ENCODE measurements around the gene THADA.
"Not testable (repeated sequence)": the region's sequence is repeated elsewhere in the genome, so short reads cannot be mapped to it uniquely, and the experiment has no call there.

THADA gene, protein sequence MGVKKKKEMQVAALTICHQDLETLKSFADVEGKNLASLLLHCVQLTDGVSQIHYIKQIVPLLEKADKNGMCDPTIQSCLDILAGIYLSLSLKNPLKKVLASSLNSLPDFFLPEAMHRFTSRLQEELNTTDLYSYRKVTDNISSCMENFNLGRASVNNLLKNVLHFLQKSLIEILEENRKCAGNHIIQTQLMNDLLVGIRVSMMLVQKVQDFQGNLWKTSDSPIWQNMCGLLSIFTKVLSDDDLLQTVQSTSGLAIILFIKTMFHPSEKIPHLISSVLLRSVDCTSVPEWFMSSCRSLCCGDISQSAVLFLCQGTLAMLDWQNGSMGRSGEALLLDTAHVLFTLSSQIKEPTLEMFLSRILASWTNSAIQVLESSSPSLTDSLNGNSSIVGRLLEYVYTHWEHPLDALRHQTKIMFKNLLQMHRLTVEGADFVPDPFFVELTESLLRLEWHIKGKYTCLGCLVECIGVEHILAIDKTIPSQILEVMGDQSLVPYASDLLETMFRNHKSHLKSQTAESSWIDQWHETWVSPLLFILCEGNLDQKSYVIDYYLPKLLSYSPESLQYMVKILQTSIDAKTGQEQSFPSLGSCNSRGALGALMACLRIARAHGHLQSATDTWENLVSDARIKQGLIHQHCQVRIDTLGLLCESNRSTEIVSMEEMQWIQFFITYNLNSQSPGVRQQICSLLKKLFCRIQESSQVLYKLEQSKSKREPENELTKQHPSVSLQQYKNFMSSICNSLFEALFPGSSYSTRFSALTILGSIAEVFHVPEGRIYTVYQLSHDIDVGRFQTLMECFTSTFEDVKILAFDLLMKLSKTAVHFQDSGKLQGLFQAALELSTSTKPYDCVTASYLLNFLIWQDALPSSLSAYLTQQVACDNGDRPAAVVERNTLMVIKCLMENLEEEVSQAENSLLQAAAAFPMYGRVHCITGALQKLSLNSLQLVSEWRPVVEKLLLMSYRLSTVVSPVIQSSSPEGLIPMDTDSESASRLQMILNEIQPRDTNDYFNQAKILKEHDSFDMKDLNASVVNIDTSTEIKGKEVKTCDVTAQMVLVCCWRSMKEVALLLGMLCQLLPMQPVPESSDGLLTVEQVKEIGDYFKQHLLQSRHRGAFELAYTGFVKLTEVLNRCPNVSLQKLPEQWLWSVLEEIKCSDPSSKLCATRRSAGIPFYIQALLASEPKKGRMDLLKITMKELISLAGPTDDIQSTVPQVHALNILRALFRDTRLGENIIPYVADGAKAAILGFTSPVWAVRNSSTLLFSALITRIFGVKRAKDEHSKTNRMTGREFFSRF (N-terminal part only)

DNA sequence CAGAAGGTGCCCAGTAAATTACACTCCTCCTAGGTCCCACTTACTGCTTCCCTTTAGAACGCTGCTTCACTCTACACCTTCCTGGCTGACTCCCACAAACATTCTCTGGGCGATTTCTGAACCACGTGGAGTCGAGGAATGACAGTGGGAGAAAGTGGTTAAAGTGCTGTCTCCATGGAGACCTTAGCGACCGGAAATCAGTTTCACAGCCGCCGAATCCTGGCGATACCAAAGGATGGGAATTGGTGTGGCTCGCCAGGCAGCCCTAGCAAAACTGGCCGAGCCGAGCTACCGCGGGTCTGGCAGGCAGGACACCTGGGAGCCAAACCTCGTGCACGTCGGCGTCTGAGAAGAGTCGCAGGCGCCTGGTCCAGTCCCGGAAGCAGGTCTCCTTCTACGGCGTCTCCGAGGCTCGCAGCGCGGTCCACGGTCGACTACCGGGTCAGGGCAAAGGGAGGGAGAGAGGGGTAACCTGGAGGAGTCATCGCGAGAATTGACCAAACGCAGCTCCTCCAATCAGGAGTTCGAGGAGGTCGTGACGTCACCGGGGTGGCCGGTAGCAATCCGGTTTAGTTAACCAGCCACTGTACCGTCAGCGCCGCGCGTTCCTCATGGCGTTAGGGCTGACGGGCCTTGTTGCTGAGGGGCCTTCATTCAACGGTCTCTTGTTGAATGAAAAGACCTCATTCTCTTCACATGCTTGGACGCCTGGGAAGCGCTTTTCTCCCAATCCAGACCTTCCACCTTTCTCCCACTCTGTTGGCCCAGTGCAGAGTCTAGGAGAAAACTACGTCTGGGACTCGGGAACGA, at the start of gene THADA:
Gene THADA, minus strand, starts transcription at position 436 of the 810 bp plus-strand sequence. CDS start 3,646 bp downstream, outside the sequence.
- peak; percentile 92 for DNase-seq (ENCODE audit: low read depth)

DNA sequence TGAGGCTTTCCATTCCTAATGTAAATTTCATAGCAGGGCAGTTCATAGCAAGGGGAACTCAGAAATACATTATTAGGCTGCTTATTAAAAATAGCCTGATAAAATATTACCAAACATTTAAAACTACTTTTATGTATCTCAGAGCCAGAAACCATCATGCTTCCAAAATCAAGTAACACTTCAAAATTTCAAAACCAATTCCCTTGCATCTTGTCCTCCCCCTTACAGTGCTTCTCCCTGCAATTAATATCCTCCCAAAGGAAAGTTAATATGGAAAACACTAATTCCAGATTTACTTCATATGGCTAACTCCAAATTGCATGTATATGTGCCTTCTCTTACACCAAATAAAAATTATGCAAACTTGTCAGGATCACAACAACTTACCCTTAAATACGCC, 47.8 kb upstream of the THADA start:
- DNase-seq (ENCODE audit: low read depth) = no peak

DNA sequence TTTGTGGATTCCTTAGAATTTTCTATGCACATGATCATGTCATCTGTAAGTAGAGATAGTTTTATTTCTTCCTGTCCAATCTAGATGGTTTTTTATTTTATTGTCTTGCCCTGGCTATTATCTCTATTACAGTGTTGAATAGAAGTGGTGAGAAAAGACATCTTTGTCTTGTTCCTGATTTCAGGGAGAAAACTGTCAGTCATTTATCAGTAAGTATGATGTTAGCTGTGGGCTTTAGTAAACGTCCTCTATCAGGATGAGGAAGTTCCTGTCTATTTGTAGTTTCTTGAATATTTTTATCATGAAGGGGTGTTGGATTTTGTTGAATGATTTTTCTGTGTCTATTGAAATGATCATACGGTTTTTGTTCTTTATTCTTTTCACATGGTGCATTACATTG, 46.5 kb upstream of the THADA start:
- DNase-seq (ENCODE audit: low read depth) = no peak

DNA sequence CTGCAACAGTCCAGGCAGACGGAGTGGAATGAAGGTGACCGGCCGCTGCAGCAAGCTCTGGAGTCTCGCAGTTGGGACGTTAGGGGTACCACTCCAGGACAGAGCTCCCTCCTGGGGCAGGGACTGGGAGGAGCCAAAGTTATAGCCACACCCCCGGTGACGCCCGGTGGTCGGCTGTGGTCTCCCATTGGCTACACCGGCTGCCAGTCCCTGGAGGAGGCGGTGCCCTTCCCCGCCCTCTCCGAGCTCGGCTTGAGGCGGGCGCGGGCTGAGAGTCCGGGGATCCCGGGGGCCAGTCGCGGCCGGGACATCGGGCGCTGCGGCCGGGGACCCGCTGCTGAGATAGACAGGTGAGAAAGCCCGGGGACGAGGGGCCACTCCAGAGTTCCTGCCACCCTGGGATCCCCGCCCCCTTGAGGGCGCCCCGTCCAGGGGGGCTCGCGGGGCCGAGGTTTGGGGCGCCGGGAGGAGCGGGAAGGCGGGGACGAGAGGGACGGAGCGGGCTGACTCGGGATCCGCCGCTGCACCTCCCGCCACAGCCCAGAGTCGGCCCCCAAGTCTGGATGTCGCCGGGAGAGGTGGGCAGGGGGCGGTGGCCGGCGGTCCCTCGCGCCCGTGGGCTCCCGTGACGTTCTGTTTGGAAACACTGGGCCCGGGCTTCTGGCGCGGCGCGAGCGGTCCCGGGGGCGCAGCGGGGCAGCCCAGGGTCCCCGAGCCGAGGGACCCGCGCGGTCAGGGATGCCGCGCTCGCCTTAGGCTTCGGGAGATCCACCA, 41.4 kb upstream of the THADA start, which contains the start of gene PLEKHH2:
Gene PLEKHH2, plus strand, starts transcription at position 231 of the 774 bp plus-strand sequence. CDS start 7,414 bp downstream, outside the sequence.
- no peak for DNase-seq (ENCODE audit: low read depth)

DNA sequence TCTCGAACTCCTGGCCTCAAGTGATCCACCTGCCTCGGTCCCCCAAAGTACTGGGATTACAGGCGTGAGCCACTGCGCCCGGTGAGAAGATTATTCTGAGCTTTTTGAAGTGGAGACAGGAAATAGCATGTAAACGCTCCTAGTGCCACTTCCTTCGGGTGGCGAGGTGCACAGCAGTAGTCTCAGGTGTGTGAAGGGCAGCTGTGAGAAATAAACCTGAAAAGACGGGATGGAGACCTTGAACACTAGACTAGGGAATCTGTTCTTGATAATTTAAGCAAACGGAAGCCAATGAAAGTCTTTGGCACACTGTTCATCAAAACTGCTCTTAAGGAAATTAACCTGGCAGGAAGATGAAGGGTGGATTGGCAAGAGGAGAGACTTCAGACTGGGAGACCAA, 40.8 kb upstream of the THADA start:
- no peak for DNase-seq (ENCODE audit: low read depth)

DNA sequence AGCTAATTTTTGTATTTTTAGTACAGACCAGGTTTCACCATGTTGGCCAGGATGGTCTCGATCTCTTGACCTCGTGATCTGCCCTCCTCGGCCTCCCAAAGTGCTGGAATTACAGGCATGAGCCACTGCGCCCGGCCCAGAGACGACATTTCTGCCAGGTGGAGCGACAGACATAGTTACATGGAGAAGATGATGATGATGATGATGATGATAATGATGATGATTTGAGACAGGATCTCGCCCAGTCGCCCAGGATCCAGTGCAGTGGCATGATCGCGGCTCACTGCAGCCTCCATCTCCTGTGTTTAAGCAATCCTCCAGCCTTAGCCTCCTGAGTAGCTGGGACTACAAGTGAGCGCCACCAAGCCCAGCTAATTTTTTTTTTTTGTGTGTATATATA, 40.3 kb upstream of the THADA start:
- DNase-seq (ENCODE audit: low read depth) = not testable (repeated sequence)

DNA sequence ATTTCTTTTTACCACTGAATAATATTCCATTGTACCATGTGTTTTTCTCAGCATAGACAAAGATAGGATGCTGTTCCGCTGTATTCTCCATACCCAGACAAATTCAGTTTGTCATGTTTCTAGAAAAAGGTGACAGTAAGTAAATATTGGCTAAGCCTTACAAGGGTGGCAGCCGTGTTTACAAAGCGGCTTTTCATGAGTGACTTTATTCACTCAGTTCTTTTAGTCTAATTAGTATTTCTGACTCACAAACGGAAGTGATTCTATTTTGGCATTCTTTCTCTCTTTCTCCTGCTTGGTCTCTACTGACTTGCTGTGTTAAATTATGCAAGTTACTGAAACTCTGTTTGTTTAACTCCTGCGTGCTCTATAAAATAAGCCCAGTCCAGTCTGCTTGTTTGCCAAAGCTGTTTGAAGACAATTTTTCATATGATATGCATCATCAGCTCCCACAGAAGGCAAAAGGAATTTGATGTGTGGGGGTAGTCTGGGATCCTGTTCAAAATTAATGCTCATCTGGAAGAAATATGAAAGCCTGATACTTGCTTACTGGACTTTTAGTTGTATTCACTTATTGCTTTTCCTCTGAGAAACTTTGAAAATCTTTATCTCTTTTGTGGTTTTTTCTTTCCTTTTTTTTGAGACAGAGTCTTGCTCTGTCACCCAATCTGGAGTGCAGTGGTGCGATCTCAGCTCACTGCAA, 38.9 kb upstream of the THADA start:
- DNase-seq (ENCODE audit: low read depth) = peak; percentile 86

DNA sequence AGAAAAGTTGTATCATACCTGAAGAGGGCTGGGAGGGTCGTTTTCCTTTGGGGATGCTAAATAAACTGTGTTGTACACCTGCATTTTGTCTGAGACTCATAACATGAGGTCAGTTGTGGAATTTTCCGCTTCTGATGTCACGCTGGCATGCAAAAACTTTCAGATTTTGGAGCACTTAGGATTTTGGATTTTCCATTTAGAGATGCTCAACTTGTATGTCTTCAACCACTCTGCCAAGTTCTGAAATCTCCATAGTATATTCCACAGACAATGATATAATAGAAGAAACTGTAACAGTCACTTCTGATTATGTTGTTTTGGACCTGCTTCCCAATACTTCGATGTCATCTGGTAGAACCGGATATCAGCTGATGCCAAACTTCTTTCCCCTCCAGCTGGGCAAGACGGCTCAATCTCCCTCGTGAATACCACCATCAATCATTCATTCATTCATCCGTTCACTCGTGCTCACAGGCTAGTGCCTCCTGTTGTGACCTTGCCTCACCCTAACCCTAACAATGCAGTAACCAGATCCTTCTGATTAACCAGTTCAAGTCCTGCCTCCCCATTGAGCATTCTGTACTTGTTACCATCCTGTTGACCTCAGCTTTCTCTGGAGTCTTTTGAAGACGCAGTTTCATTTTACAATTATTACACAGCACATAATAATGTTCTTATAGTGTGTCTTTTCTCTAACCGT, 35.9 kb upstream of the THADA start:
- no peak for DNase-seq (ENCODE audit: low read depth)

DNA sequence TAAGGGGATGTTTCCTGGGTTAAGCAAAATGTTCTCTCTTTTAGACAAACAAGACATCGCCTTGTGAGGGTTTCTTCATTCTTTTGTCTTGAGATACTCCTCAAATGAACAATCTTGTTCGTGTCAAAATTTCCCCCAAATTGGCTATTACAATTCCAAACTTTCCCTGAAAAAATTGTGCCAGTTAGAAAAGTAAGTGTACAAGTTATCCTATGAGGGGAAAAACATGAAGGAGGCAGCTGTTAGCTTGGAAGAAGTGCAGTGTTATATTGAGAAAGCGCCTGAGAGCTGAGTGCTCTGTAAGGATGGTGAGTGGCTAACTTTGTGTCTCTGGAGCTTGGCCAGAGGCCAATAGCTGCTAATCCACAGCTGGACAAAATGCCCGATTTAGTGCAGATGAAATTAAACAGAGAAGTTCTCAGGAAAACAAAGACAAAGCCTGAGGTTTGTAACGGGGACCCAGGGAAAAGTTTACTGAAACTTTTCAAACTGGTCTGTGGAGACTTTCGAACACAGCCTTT, 27.2 kb upstream of the THADA start:
- no peak for DNase-seq (ENCODE audit: low read depth)

DNA sequence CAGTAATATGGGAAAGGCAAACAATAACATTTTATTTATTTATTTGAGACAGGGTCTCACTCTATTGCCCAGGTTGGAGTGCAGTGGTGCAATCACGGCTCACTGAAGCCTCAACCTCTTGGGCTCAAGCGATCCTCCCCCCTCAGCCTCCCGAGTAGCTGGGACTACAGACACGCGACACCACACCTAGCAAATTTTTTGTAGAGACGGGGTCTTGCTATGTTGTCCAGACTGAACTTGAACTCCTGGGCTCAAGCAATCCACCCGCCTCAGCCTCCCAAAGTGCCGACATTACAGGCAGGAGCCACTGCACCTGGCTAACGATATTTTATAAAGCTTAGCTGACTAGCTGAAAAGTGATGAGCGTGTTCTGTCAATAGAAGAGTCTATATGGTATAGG, 23.7 kb upstream of the THADA start:
- DNase-seq (ENCODE audit: low read depth) = no peak

DNA sequence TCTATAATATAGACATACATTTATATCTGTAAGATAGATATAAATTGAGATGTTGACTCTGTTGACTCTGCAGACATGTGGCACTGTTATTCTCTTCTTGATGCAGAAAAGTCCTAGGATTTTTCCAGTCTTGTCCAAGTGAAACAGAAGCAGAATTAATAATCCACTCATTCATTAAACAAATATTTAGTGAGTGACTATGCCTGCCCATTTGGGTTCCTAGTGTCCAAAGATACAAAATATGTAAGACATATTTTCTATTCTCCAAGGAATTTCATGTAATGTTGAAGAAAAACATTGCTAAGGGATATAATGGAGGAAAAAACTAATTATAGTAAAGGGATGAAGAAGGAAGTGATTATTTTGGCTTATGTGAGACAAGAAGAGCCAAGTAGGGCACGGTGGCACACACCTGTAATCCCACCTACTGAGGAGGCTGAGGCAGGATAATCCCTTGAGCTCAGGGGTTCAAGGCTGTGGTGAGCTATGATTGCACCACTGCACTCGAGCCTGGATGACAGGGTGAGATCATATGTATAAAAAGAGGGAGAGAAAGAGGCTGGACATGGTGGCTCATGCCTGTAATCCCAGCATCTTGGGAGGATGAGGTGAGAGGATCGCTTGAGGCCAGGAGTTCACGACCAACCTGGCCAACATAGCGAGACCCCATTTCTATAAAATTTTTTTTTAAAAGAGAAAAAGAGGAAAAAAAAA, 21.3 kb upstream of the THADA start:
- DNase-seq (ENCODE audit: low read depth) = no peak

DNA sequence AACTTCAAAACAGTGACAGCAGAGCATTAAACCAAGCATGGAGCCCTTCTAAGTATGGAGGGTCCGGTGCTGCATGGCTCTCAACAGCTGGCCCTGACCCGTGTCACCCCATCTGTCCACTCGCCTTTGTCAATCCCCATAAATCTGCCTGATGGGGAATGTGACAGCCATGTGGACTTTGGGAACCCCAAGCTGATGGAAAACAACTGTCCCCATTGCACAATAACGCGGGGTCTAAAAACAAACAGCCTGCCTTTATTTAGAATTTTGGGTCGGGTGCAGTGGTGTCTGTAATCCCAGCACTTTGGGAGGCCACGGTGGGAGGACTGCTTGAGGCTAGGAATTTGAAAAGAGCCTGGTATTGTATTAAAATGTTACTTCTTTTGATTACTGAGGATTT, 17.1 kb upstream of the THADA start:
- no peak for DNase-seq (ENCODE audit: low read depth)

DNA sequence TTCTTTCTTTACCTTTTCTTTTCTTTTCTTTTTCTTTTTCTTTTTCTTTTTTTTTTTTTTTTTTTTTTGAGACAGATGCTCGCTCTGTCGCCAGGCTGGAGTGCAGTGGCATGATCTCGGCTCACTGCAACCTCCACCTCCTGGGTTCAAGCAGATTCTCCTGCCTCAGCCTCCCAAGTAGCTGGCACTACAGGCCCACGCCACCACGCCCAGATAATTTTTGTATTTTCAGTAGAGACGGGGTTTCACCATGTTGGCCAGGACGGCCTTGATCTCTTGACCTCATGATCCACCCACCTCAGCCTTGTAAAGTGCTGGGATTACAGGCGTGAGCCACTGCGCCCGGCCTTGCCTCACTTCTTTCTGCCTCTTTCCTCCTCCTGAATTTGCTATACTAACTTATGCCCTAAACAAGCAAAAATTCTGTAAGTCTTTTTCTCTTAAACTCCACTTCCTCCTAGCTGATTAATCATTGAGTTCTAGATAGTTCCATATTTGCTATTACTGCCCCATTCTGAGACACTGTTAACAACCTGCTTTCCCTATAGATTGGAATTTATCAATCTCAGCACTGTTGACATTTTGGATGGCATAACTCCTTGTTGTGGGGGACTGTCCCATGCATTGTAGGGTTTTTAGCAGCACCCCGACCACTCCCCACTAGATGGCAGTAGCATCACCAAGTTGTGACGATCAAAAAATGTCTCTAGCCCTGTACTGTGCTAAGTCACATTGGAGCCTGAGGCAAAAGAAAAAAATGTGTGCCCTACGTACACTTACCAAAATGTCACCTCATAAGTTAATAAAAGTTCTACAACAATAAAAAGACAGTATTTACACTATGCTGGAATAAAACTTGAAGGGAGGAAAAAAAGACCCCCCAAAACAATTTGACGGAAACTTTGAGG, 16.4 kb upstream of the THADA start:
- no peak for DNase-seq (ENCODE audit: low read depth)

DNA sequence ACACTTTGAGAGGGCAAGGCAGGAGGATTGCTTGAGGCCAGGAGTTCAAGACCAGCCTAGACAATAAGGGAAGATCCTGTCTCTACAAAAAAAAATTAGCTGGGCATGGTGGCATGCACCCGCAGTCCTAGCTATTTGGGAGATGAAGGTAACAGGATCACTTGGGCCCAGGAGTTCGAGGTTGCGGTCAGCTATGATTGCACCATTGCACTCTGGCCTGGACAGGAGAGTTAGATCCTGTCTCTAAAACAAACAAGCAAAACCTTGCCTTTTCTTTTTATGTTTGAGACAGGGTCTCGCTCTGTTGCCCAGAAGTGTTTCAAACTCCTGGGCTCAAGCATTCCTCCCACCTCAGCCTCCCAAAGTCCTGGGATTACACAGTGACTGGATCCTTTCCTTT, 14.5 kb upstream of the THADA start:
- DNase-seq (ENCODE audit: low read depth) = no peak

DNA sequence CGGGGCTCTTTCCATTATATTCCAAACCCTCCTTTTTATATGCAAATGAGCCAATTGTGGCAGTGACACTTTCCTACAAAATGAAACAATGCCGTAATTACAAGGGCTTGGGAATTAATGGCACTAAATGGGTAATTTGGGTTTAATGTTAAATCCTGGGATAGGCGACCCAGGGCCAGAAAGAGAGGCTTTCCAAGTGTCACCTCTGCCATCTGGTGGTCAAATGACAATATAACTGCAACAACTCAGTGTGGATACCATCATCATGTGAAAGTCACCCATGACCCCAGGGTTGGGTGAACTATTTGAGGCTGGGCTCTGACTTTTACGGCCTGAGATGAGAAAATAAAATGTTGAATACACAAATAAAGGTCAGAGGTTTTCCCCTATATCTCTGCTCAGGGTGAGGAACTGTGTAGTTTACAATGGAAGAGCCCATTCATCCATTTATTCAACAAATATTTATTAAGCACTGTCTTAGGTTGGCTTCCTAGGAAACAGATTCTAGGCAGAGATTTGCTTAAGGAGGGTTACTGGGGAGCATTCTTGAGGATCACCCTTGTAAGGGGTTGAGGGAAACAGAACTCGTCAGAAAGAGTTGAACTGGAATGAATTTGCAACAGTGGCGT, 13.6 kb upstream of the THADA start:
- DNase-seq (ENCODE audit: low read depth) = no peak

DNA sequence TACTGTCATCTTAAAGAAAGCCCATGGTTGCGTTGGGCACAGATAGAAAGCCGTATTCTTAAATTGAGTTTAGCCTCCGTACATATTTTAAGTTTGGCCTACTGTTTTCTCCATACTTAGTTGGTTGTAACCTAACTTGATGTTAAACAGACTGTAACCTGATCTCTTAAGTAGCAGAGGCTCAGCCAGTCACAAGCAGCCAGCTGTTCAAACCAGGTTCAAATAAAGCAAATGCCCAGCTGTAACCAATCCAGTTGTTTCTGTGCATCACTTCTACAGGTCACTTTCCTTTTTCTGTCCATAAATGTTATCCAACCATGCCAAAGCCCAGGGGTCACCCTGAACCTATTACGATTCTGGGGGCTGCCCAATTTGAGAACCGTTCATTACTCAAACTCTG, 10.0 kb upstream of the THADA start:
- DNase-seq (ENCODE audit: low read depth) = no peak
